ENCODE results near the gene KIF13A. TPM values are rescaled to one million over a fixed set of nuclear protein-coding genes. Genes with fewer than 3 reads are reported as not detected.

The KIF13A gene
- total and polyA plus RNA-seq, 3 donors from 2014 or later = 20.8 to 28.7 (median 27.7) TPM

DNA sequence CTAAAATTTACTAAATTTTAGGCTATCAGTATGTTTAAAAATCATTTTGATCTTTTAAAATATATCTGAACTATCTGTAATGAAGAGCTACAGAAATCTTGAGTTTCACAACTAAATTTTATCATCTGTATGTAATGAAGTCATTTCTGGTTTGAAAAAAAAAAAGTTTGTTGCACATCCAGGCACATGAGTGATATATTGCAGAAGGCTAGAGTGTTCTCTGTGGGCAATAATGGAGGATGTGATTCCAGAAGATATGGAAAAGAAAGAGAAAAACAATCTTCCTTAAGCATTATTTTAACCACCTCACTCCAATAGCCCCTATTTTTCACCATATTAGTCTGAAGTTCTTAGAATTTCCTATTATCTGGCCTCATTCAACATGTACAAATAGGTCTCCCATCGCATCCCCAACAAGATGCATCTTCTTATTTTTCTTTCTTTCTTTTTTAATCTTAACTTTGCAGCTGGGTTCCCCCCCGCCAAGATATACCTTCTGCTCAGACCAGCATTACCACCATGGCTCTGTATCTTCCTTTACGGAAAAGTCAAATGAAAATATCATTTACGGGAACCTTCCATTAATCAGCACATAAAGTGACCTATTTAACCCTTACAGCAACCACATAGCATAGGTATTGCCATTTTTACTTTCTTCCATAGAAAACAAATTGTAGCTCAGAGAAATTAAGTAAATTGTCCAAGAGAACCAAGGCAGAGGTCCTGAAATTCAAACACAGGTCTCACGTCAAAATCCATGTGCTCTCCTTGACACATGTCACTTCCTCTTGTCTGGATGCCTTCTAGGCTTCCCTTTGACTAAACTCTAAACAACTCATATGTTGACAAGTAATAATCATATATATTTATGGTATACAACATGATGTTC is 116.9 kb downstream of the KIF13A start:
- no peaks in the 10 kb centered on the region for H3K36me3 ChIP-seq (ENCODE audit: low read depth, missing control alignments)
- H3K27ac ChIP-seq = no peak overlapping the region
- 80 to 97% methylated on average over 5 of the region's 5 CpGs for WGBS, 2 donors
- no peaks in the 10 kb centered on the region for H3K9me3 ChIP-seq
- H3K4me3 ChIP-seq = no peak overlapping the region
- intact Hi-C loops (cut with DNase I; ENCODE audit: low total_unique reads) = no loop called here
- TF ChIP-seq, protein P1, sequence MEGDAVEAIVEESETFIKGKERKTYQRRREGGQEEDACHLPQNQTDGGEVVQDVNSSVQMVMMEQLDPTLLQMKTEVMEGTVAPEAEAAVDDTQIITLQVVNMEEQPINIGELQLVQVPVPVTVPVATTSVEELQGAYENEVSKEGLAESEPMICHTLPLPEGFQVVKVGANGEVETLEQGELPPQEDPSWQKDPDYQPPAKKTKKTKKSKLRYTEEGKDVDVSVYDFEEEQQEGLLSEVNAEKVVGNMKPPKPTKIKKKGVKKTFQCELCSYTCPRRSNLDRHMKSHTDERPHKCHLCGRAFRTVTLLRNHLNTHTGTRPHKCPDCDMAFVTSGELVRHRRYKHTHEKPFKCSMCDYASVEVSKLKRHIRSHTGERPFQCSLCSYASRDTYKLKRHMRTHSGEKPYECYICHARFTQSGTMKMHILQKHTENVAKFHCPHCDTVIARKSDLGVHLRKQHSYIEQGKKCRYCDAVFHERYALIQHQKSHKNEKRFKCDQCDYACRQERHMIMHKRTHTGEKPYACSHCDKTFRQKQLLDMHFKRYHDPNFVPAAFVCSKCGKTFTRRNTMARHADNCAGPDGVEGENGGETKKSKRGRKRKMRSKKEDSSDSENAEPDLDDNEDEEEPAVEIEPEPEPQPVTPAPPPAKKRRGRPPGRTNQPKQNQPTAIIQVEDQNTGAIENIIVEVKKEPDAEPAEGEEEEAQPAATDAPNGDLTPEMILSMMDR (IDR thresholded peaks at IDR 0.05) = no peak
- H3K27me3 ChIP-seq = no peaks in the 10 kb centered on the region
- H3K4me1 ChIP-seq = peaks cover 5% of the 10 kb centered on the region
- no peak for DNase-seq

DNA sequence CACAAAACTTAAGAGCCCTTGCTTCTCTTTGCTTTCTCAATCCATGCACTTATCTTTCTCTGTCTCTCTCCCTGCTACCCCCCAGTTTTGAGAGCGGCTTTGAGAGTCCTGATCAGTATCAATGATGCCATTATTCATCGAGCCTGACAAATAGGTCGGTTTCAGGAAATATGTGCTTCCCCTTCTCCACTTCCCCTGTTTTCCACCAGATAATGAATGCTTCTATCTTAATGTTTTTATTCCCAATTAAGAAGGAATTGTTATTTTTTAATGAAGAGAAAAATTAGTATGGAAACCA is 117.7 kb downstream of the KIF13A start:
- DNase-seq = no peak
- intact Hi-C loops (cut with DNase I; ENCODE audit: low total_unique reads) = no loop called here
- TF ChIP-seq, protein P1 (IDR thresholded peaks at IDR 0.05) = no peak
- TF ChIP-seq POLR2A (IDR thresholded peaks at IDR 0.05) = no peak
- H3K36me3 ChIP-seq (ENCODE audit: low read depth, missing control alignments) = no peaks in the 10 kb centered on the region
- 82 to 87% methylated on average over 3 of the region's 3 CpGs for WGBS, 2 donors
- H3K4me3 ChIP-seq = no peak overlapping the region
- no peaks in the 10 kb centered on the region for H3K9me3 ChIP-seq
- peaks cover 5% of the 10 kb centered on the region for H3K4me1 ChIP-seq
- H3K27me3 ChIP-seq = no peaks in the 10 kb centered on the region
- no peak overlapping the region for H3K27ac ChIP-seq

DNA sequence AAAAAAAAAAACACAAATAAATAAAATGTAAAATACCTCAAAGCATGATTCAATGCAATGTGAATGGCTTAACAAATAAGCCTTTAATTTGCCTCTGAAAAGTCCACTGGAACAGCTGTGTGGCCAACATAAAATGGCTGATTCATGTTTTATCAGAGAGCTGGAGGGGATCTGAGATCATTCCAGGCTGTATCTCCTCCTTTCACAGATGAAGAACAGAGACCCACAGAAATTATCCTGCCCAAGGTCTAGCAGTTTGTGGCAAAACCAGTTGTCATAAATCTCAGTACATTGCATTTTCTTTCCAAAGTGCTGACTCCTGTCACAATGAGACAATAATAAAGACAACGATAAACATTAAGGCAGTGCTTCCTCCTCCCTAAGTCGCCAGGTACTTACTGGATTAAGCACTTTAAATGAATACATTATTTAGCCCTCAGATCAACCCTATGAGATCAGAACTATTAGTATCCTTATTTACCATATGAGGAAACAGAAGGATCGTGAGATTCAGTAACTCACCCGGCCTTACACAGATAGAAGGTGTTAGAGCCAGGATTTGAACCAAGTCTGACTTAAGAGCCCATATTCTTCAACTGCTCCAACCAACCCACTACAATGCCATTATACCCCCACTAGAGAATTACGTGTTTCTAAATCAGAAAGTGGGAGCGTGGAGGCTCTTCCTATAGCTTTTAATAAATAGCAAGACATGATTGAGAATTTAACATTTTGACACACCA is 118.3 kb downstream of the KIF13A start:
- intact Hi-C loops (cut with DNase I; ENCODE audit: low total_unique reads) = no loop called here
- TF ChIP-seq, protein P1 (IDR thresholded peaks at IDR 0.05) = no peak
- TF ChIP-seq POLR2A (IDR thresholded peaks at IDR 0.05) = no peak
- no peak overlapping the region for H3K4me3 ChIP-seq
- H3K27ac ChIP-seq = no peak overlapping the region
- H3K4me1 ChIP-seq = peaks cover 5% of the 10 kb centered on the region
- WGBS, 2 donors = 84 to 85% methylated on average over 6 of the region's 6 CpGs
- H3K36me3 ChIP-seq (ENCODE audit: low read depth, missing control alignments) = no peaks in the 10 kb centered on the region
- no peaks in the 10 kb centered on the region for H3K9me3 ChIP-seq
- DNase-seq = no peak
- H3K27me3 ChIP-seq = no peaks in the 10 kb centered on the region

DNA sequence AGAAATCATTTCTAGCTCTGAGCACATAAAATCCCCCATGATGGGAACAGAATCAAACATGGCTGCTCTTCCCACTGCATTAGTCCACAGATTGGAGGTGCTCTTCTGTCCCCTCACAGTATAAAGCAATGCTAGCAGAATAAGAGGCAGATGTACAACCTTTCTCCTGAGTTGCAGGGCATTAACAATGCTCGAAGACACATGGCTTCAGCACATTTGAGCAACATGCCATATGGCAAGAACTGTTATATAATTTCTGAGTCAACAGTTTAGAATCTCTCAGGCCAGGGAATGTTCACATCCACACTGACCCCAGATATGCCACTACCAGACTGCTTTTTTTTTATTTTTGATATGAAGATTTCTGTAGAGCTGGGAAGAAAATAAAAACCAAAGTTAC is 119.6 kb downstream of the KIF13A start:
- WGBS, 2 donors = 59 to 71% methylated on average over 1 of the region's 1 CpG
- no peaks in the 10 kb centered on the region for H3K27me3 ChIP-seq
- no peak overlapping the region for H3K27ac ChIP-seq
- TF ChIP-seq, protein P1 (IDR thresholded peaks at IDR 0.05) = no peak
- no peak for TF ChIP-seq POLR2A (IDR thresholded peaks at IDR 0.05)
- no peak for DNase-seq
- intact Hi-C loops (cut with DNase I; ENCODE audit: low total_unique reads) = no loop called here
- H3K4me3 ChIP-seq = no peak overlapping the region
- no peaks in the 10 kb centered on the region for H3K36me3 ChIP-seq (ENCODE audit: low read depth, missing control alignments)
- H3K9me3 ChIP-seq = no peaks in the 10 kb centered on the region
- H3K4me1 ChIP-seq = peaks cover 5% of the 10 kb centered on the region
